Osteoblast (primary cell): Measurements from ENCODE around the gene MAD1L1. TPM values are rescaled to one million over a fixed set of nuclear protein-coding genes. Genes with fewer than 3 reads are reported as not detected.

Experiments used
- DNase-seq: peaks from one replicate; pipeline ENCODE4 v3.0.0; 2011; ENCODE audit warnings: low spot score, mixed read lengths; ENCODE audit not compliant: insufficient read length; ENCODE audit errors: missing footprints
- H2AFZ ChIP-seq: 2 replicates; pipeline ENCODE4 v1.6.0; 2011; ENCODE audit warnings: mild to moderate bottlenecking, low read length
- H3K27ac ChIP-seq: 2 replicates; pipeline ENCODE4 v1.5.1; 2011; ENCODE audit warnings: mild to moderate bottlenecking, low read depth, low read length, moderate library complexity
- H3K27me3 ChIP-seq: 2 replicates; pipeline ENCODE4 v1.6.0; 2012; ENCODE audit warnings: mild to moderate bottlenecking, control low read depth, inconsistent platforms, low read length, moderate library complexity; ENCODE audit not compliant: insufficient read depth
- H3K36me3 ChIP-seq: 2 replicates; pipeline ENCODE4 v1.5.1; 2011; ENCODE audit warnings: mild to moderate bottlenecking, low read length, control low read depth, moderate library complexity; ENCODE audit not compliant: insufficient read depth
- H3K4me1 ChIP-seq: 2 replicates; pipeline ENCODE4 v1.5.1; 2011; ENCODE audit warnings: mild to moderate bottlenecking, low read length, control low read depth, moderate library complexity; ENCODE audit not compliant: insufficient read depth
- H3K4me2 ChIP-seq: 2 replicates; pipeline ENCODE4 v1.6.0; 2011; ENCODE audit warnings: mild to moderate bottlenecking, low read length; ENCODE audit not compliant: insufficient read depth
- H3K4me3 ChIP-seq: fragments of 200-600 bp; sonication (generic); 3 replicates; pipeline ENCODE4 v1.5.1; 2012; ENCODE audit warnings: mild to moderate bottlenecking, low read length, inconsistent platforms; ENCODE audit not compliant: insufficient read depth
- H3K79me2 ChIP-seq: 2 replicates; pipeline ENCODE4 v1.6.0; 2012; ENCODE audit warnings: mild to moderate bottlenecking, low read length, control low read depth, inconsistent platforms; ENCODE audit not compliant: insufficient read depth
- H3K9me3 ChIP-seq: 2 replicates; pipeline ENCODE4 v1.5.1; 2011; ENCODE audit warnings: low read depth, low read length, control low read depth
- H4K20me1 ChIP-seq: 2 replicates; pipeline ENCODE4 v1.6.0; 2012; ENCODE audit warnings: mild to moderate bottlenecking, low read length, control low read depth; ENCODE audit not compliant: insufficient read depth
- CTCF ChIP-seq: IDR thresholded peaks from 2 replicates; pipeline ENCODE4 v1.5.1; 2011; ENCODE audit warnings: mild to moderate bottlenecking, low read depth, low read length, moderate library complexity; ENCODE audit errors: extremely low read depth
- total RNA-seq: library from RNA; depleted of rRNA; stranded (reverse); fragments of >200 nt; gene quantifications from 2 replicates; pipeline ENCODE4 v1.2.3, GENCODE V29; 2012

Gene MAD1L1
- total RNA-seq, 1 donor, result 66.2 TPM

DNA sequence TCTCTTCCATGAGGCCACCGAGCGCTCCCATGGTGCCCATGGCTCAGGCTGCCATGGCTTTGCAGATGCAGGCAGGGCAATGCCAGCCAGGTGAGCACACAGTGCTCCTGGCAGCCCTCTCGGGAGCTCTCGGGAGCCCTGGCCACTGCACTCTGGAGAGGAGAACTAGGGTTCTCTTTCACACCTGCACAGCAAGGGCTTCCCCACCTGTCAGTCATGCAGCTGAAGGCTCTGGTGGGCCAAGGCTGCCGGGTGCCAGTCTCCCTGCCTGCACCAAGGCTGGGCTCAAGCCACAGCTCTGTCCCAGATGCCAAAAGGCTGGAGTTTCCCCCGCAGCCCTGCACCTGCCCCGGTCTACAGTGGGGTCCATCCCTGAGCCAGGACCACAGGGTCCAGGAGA is 41.9 kb upstream of the MAD1L1 start:
- Histone ChIP-seq H3K36me3 (no peaks in the 10 kb centered on the region), H3K27me3 (no peaks in the 10 kb centered on the region), H3K4me1 (no peaks in the 10 kb centered on the region), H3K4me3 (no peak overlapping the region), H4K20me1 (no peaks in the 10 kb centered on the region), H3K79me2 (peaks cover 16% of the 10 kb centered on the region), H3K27ac (no peak overlapping the region), H2AFZ (no peak overlapping the region), H3K9me3 (no peaks in the 10 kb centered on the region), H3K4me2 (no peak overlapping the region)
- DNase-seq, result peak; percentile 69
- no peak for TF ChIP-seq CTCF

DNA sequence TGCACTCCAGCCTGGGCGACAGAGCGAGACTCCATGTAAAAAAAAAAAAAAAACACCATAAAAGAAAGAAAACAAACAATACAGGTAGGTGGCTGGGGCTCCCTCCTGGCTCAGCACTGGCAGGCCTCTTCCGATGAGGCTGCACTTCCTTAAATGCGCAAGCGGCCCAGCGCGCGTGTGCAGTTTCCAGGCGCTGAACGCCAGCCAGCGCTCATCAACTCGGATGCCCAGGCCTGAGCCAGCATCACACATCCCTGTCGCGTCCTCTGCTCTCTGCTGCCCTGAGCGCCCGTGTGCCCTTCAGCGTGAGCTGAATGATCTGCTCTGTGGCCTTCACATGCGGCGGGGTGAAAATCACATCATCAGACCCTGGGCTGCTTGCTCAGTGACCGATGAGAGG is 41.1 kb upstream of the MAD1L1 start:
- Histone ChIP-seq H3K79me2 (peaks cover 10% of the 10 kb centered on the region), H4K20me1 (no peaks in the 10 kb centered on the region), H3K36me3 (no peaks in the 10 kb centered on the region), H3K27me3 (no peaks in the 10 kb centered on the region), H3K4me2 (no peak overlapping the region), H3K4me1 (no peaks in the 10 kb centered on the region), H2AFZ (no peak overlapping the region), H3K4me3 (no peak overlapping the region), H3K27ac (no peak overlapping the region), H3K9me3 (no peaks in the 10 kb centered on the region)
- DNase-seq, result peak; percentile 48
- no peak for TF ChIP-seq CTCF

- DNase-seq, result peak; percentile 81
- H4K20me1 ChIP-seq, result no peaks in the 10 kb centered on the region
- H3K9me3 ChIP-seq, result no peaks in the 10 kb centered on the region
- H2AFZ ChIP-seq, result no peak overlapping the region
- H3K27me3 ChIP-seq, result no peaks in the 10 kb centered on the region
- no peak for TF ChIP-seq CTCF
- H3K4me1 ChIP-seq, result no peaks in the 10 kb centered on the region
- H3K27ac ChIP-seq, result no peak overlapping the region
- no peak overlapping the region for H3K4me3 ChIP-seq
- H3K4me2 ChIP-seq, result no peak overlapping the region
- peaks cover 1% of the 10 kb centered on the region for H3K79me2 ChIP-seq
- H3K36me3 ChIP-seq, result no peaks in the 10 kb centered on the region
Measured at GRCh38 chr7:2272031-2272430, 39.3 kb upstream of the MAD1L1 start.

GRCh38 chr7:2271273-2272026 is 38.7 kb upstream of the MAD1L1 start:
- no peak overlapping the region for H3K27ac ChIP-seq
- TF ChIP-seq CTCF, result no peak
- no peak overlapping the region for H3K4me2 ChIP-seq
- H3K79me2 ChIP-seq, result no peaks in the 10 kb centered on the region
- no peaks in the 10 kb centered on the region for H4K20me1 ChIP-seq
- no peaks in the 10 kb centered on the region for H3K36me3 ChIP-seq
- peak; percentile 69 for DNase-seq
- no peaks in the 10 kb centered on the region for H3K27me3 ChIP-seq
- H3K9me3 ChIP-seq, result no peaks in the 10 kb centered on the region
- no peaks in the 10 kb centered on the region for H3K4me1 ChIP-seq
- H3K4me3 ChIP-seq, result no peak overlapping the region
- H2AFZ ChIP-seq, result no peak overlapping the region
